B cell (primary cell): ENCODE measurements around the gene ZNF747. TPM values are rescaled to one million over a fixed set of nuclear protein-coding genes. Genes with fewer than 3 reads are reported as not detected.

ENCODE experiments used
- ATAC-seq: fragments of 200-7000 bp; cut with Tn5 transposase; one replicate; pipeline ENCODE4 v1.10.0; 2021; ENCODE audit warnings: low read depth, mild to moderate bottlenecking, moderate number of reproducible peaks, moderate library complexity
- CTCF ChIA-PET: fragments of 350-600 bp; sonication (Branson Sonifier 250); formaldehyde crosslinking; loops from one replicate; lab custom pipeline; 2021; ENCODE audit warnings: antibody characterized with exemption, inconsistent platforms; lab: Charles Lee
- POLR2A ChIA-PET: fragments of 350-600 bp; sonication (Branson Sonifier 250); formaldehyde crosslinking; loops from one replicate; lab custom pipeline; 2021; ENCODE audit warnings: antibody characterized with exemption; lab: Charles Lee
- DNase-seq: peaks from one replicate; pipeline ENCODE4 v3.0.0; 2013
- H2AFZ ChIP-seq: 2 replicates; pipeline ENCODE4 v1.6.1; 2012; ENCODE audit warnings: mild to moderate bottlenecking, low read depth, low read length; ENCODE audit not compliant: insufficient read depth, poor library complexity, severe bottlenecking
- H3K27ac ChIP-seq, 2 donors: 1 replicate in 1 of 2; 2 replicates in 1 of 2; pipeline ENCODE4 v1.5.1; 2012 to 2013; ENCODE audit warnings: low read length in 2 of 2, mild to moderate bottlenecking in 2 of 2, moderate library complexity in 1 of 2
- H3K27me3 ChIP-seq, 4 experiments: fragments of 200-600 bp in 1 of 4; sonication (generic) in 1 of 4; replicated peaks in 1 of 4; 1 replicate in 2 of 4; 2 replicates in 2 of 4; pipeline versions ENCODE4 v1.6.1 to v1.7.0; 2013 to 2016; ENCODE audit warnings: low read length in 3 of 4, mild to moderate bottlenecking in 2 of 4, mixed read lengths in 1 of 4, moderate library complexity in 1 of 4; ENCODE audit not compliant: insufficient read depth in 4 of 4, control insufficient read depth in 3 of 4; ENCODE audit errors: control extremely low read depth in 1 of 4
- H3K36me3 ChIP-seq, 2 experiments: replicated peaks in 1 of 2; 1 replicate in 1 of 2; 2 replicates in 1 of 2; pipeline versions ENCODE4 v1.6.1 to v1.7.1; 2013; ENCODE audit warnings: low read length in 1 of 2; ENCODE audit not compliant: insufficient read depth in 2 of 2, control insufficient read depth in 1 of 2; ENCODE audit errors: control extremely low read depth in 1 of 2, extremely low read depth in 1 of 2
- H3K4me1 ChIP-seq, 2 donors: fragments of 200-600 bp in 1 of 2; sonication (generic) in 1 of 2; 1 replicate in 1 of 2; 2 replicates in 1 of 2; pipeline versions ENCODE4 v1.5.1 to v1.6.1; 2013 to 2017; ENCODE audit warnings: low read length in 2 of 2; ENCODE audit not compliant: control insufficient read depth in 2 of 2, insufficient read depth in 2 of 2
- H3K4me2 ChIP-seq: replicated peaks from 2 replicates; pipeline ENCODE3; 2012; ENCODE audit warnings: mild to moderate bottlenecking, low read depth, low read length; ENCODE audit not compliant: poor library complexity, severe bottlenecking
- H3K4me3 ChIP-seq, 5 experiments: fragments of 200-600 bp in 1 of 5; sonication (generic) in 1 of 5; 1 replicate in 3 of 5; 2 replicates in 2 of 5; pipeline versions ENCODE4 v1.5.1 to v1.7.0; 2011 to 2016; ENCODE audit warnings: low read length in 4 of 5, mild to moderate bottlenecking in 4 of 5, low read depth in 2 of 5, control low read depth in 1 of 5, moderate library complexity in 1 of 5; ENCODE audit not compliant: insufficient read depth in 1 of 5; ENCODE audit errors: control extremely low read depth in 1 of 5, extremely low read depth in 1 of 5
- H3K79me2 ChIP-seq: fragments of 200-600 bp; sonication (generic); one replicate; pipeline ENCODE4 v1.6.0; 2016; ENCODE audit warnings: low read length; ENCODE audit not compliant: control insufficient read depth, insufficient read depth
- H3K9ac ChIP-seq: fragments of 200-600 bp; sonication (generic); 2 replicates; pipeline ENCODE4 v1.6.1; 2017; ENCODE audit warnings: mild to moderate bottlenecking, low read length, moderate library complexity
- H3K9me3 ChIP-seq, 3 donors: one replicate each; pipeline versions ENCODE4 v1.6.1 to v1.7.1; 2013; ENCODE audit warnings: low read length in 2 of 3; ENCODE audit not compliant: control insufficient read depth in 2 of 3, insufficient read depth in 1 of 3; ENCODE audit errors: control extremely low read depth in 1 of 3
- H4K20me1 ChIP-seq: 2 replicates; pipeline ENCODE4 v1.6.0; 2012; ENCODE audit warnings: mild to moderate bottlenecking, low read length; ENCODE audit not compliant: insufficient read depth, control insufficient read depth, poor library complexity, severe bottlenecking
- H3K27ac Mint-ChIP-seq: one replicate; pipeline ENCODE4 v1.8.0; 2021; ENCODE audit warnings: mixed read lengths
- H3K27me3 Mint-ChIP-seq: one replicate; pipeline ENCODE4 v1.8.0; 2021; ENCODE audit warnings: mixed read lengths
- H3K4me1 Mint-ChIP-seq: one replicate; pipeline ENCODE4 v1.8.0; 2021; ENCODE audit warnings: mixed read lengths
- H3K4me3 Mint-ChIP-seq: one replicate; pipeline ENCODE4 v1.8.0; 2021; ENCODE audit warnings: mixed read lengths
- H3K9me3 Mint-ChIP-seq: one replicate; pipeline ENCODE4 v1.8.0; 2022; ENCODE audit warnings: mixed read lengths; ENCODE audit not compliant: insufficient read depth
- CTCF ChIP-seq: fragments of 200-600 bp; IDR thresholded peaks from one replicate; pipeline ENCODE4 v1.8.0; 2022; ENCODE audit warnings: antibody characterized with exemption, mild to moderate bottlenecking
- EZH2 ChIP-seq: IDR thresholded peaks from 2 replicates; pipeline ENCODE4 v1.6.1; 2012; ENCODE audit warnings: borderline replicate concordance, low read depth, mild to moderate bottlenecking, moderate library complexity, low read length; ENCODE audit not compliant: insufficient read depth, poor library complexity, severe bottlenecking
- WGBS: methylation state at CpG from one replicate; pipeline ENCODE4 v1.1.5; 2013; ENCODE audit warnings: missing lambda C conversion rate; ENCODE audit not compliant: insufficient coverage; 5-methylcytosine and 5-hydroxymethylcytosine counted together
- intact Hi-C: fragments of 100-400 bp; cut with micrococcal nuclease; formaldehyde crosslinking; loops from one replicate; pipeline ENCODE4 v1.10.0; 2022
- polyA plus RNA-seq: library from polyadenylated mRNA; depleted of rRNA; stranded (reverse); fragments of >200 nt; gene quantifications from 2 replicates; pipeline ENCODE4 v1.2.3, GENCODE V29; 2012
- total RNA-seq, 2 donors: library from RNA; stranded (reverse); fragments of 120-200 nt in 1 of 2; gene quantifications; 1 replicate in 1 of 2; 2 replicates in 1 of 2; pipeline versions ENCODE4 v1.2.3 to v1.2.4, GENCODE V29; 2013 to 2022

The ZNF747 gene
- total and polyA plus RNA-seq, 2 donors (not counting 1 experiment from before 2014, with no cell fraction given) = 9.7 to 17.3 TPM

GRCh38 chr16:30565984-30566383, 31.3 kb upstream of the ZNF747 start:
- POLR2A ChIA-PET = interaction anchor here (0.7 to 1.8 kb wide), 3 partner anchors 20 to 495 kb away, joined by 4 to 5 read pairs (median 4); partner anchors contain the start of genes ZNF747 and ZNF785
- H3K27me3 ChIP-seq = no peaks in the 10 kb centered on the region
- H3K4me1 ChIP-seq = peaks cover 27 to 45% of the 10 kb centered on the region in 2 donors
- no peaks in the 10 kb centered on the region for H3K9me3 ChIP-seq
- no peak overlapping the region for H3K4me3 Mint-ChIP-seq
- CTCF ChIA-PET = interaction anchor here (0.6 to 1.9 kb wide), 2 partner anchors 115 to 136 kb away, joined by 3 to 5 read pairs; partner anchors contain the start of gene DCTPP1
- no peak overlapping the region for H3K27ac Mint-ChIP-seq
- no peak overlapping the region for H2AFZ ChIP-seq
- no peaks in the 10 kb centered on the region for H3K27me3 Mint-ChIP-seq
- H3K4me2 ChIP-seq = no peak overlapping the region
- H3K27ac ChIP-seq = no peak overlapping the region
- intact Hi-C loops = no loop called here
- ATAC-seq (no peak), DNase-seq (no peak)
- H3K9ac ChIP-seq = no peak overlapping the region
- H3K9me3 Mint-ChIP-seq = no peaks in the 10 kb centered on the region
- H4K20me1 ChIP-seq = no peaks in the 10 kb centered on the region
- TF ChIP-seq EZH2 (no peak), CTCF (no peak)
- H3K79me2 ChIP-seq = peaks cover 3% of the 10 kb centered on the region
- H3K4me3 ChIP-seq = no peak overlapping the region
- peaks cover 31% of the 10 kb centered on the region for H3K4me1 Mint-ChIP-seq
- H3K36me3 ChIP-seq = no peaks in the 10 kb centered on the region
- WGBS = 90% methylated on average over 7 of the region's 8 CpGs

- 71% methylated on average over 5 of the region's 7 CpGs for WGBS
- Mint-ChIP-seq H3K4me3 (no peak overlapping the region), H3K4me1 (peaks cover 31% of the 10 kb centered on the region), H3K27me3 (no peaks in the 10 kb centered on the region), H3K27ac (peak overlapping the region; percentile 26), H3K9me3 (no peaks in the 10 kb centered on the region)
- no peaks in the 10 kb centered on the region for H3K27me3 ChIP-seq
- no peak for DNase-seq
- H3K4me3 ChIP-seq = no peak overlapping the region
- ChIA-PET POLR2A (interaction anchor here (0.6 to 1.8 kb wide), 4 partner anchors 20 to 495 kb away, joined by 4 to 12 read pairs (median 4); partner anchors contain the start of genes ZNF747 and ZNF785), CTCF (interaction anchor here (0.5 to 0.6 kb wide), 2 partner anchors 130 to 408 kb away, joined by 3 read pairs; no protein-coding TSS in a partner anchor)
- TF ChIP-seq CTCF (no peak), EZH2 (no peak)
- no peaks in the 10 kb centered on the region for H3K36me3 ChIP-seq
- no peak overlapping the region for H3K27ac ChIP-seq
- H2AFZ ChIP-seq = no peak overlapping the region
- no peak for ATAC-seq
- peaks cover 25 to 42% of the 10 kb centered on the region in 2 donors for H3K4me1 ChIP-seq
- no peaks in the 10 kb centered on the region for H3K9me3 ChIP-seq
- intact Hi-C loops = no loop called here
- no peak overlapping the region for H3K4me2 ChIP-seq
- no peaks in the 10 kb centered on the region for H4K20me1 ChIP-seq
- H3K9ac ChIP-seq = no peak overlapping the region
- no peaks in the 10 kb centered on the region for H3K79me2 ChIP-seq
Observed at GRCh38 chr16:30565526-30565925, 30.9 kb upstream of the ZNF747 start.
